ENCODE data around the gene CERT1. TPM values are rescaled to one million over a fixed set of nuclear protein-coding genes. Genes with fewer than 3 reads are reported as not detected.

CERT1 gene
- total and polyA plus RNA-seq, 9 of the 15 experiments (the other 6 are each of a cell fraction or from before 2014, with no cell fraction given), result 3.4 to 24.7 (median 9.8) TPM

DNA sequence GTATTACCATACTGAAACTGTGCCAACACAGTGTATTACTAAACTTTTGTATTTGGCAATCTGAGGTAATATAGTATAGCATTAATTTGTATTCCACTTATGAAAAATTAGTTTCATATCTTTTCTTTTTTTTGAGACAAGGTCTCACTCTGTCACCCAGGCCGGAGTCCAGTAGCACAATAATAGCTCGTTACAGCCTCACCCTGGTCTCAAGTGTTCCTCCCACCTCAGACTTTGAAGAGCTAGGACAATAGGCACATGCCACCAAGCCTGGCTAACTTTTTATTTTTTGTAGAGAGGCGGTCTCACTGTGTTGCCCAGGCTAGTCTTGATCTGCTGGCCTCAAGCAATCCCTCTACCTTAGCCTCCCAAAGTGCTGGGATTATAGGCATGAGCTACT is 36.4 kb upstream of the CERT1 start:
- H4K20me1 ChIP-seq (replicated peaks; ENCODE audit: control insufficient read depth, insufficient read depth, low read length), result no peaks in the 10 kb centered on the region
- 96% methylated on average over 3 of the region's 3 CpGs for WGBS (ENCODE audit: insufficient coverage, low coverage, missing lambda C conversion rate)
- intact Hi-C loops (cut with micrococcal nuclease), result no loop called here
- H3K9me1 ChIP-seq (ENCODE audit: control insufficient read depth, insufficient read depth, low read length), result no peaks in the 10 kb centered on the region
- in situ Hi-C loops (cut with MboI), result no loop called here
- no peak overlapping the region for H3K4me3 ChIP-seq
- no peak overlapping the region for H3K4me2 ChIP-seq (ENCODE audit: insufficient read depth, low read length)
- H3K4me1 ChIP-seq (replicated peaks in 1 of 2; ENCODE audit: control insufficient read depth in 2 of 2, insufficient read depth in 2 of 2, low read length in 2 of 2), result peaks cover 0 to 4% of the 10 kb centered on the region in 2 experiments; a peak in 1 of 5 replicates
- FAIRE-seq (no peak), DNase-seq (ENCODE audit: extremely low read depth in 1 of 4, low spot score in 3 of 4) (no peak), ATAC-seq (no peak)
- peaks cover 13% of the 10 kb centered on the region; the same call in 2 of the 3 replicates for H3K79me2 ChIP-seq (ENCODE audit: control insufficient read depth, insufficient read depth, low read length)
- H3K9me3 ChIP-seq (replicated peaks; ENCODE audit: control insufficient read depth, insufficient read depth, low read depth, low read length), result no peaks in the 10 kb centered on the region
- no peak overlapping the region for H3K27ac ChIP-seq (ENCODE audit: extremely low read depth, low read depth, low read length)
- H2AFZ ChIP-seq (ENCODE audit: low read depth, low read length), result no peak overlapping the region
- H3K27me3 ChIP-seq (ENCODE audit: control insufficient read depth in 2 of 2, insufficient read depth in 2 of 2, low read length in 2 of 2), result no peaks in the 10 kb centered on the region
- ChIA-PET POLR2A (no interaction called here), CTCF (ENCODE audit: low intra/inter-chr PET ratio) (no interaction called here)
- BruUV-seq (replicated peaks), result no TSS peak
- peaks cover 21% of the 10 kb centered on the region for H3K36me3 ChIP-seq (ENCODE audit: control insufficient read depth, insufficient read depth, low read length)
- H3K9ac ChIP-seq (ENCODE audit: insufficient read depth in 1 of 2, low read depth in 2 of 2, low read length in 2 of 2), result no peak overlapping the region
- no peak for TF ChIP-seq TBP (optimal IDR thresholded peaks at IDR 0.05; ENCODE audit: low read depth, low read length)
- TF ChIP-seq, protein P1, sequence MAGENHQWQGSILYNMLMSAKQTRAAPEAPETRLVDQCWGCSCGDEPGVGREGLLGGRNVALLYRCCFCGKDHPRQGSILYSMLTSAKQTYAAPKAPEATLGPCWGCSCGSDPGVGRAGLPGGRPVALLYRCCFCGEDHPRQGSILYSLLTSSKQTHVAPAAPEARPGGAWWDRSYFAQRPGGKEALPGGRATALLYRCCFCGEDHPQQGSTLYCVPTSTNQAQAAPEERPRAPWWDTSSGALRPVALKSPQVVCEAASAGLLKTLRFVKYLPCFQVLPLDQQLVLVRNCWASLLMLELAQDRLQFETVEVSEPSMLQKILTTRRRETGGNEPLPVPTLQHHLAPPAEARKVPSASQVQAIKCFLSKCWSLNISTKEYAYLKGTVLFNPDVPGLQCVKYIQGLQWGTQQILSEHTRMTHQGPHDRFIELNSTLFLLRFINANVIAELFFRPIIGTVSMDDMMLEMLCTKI (IDR thresholded peaks at IDR 0.05; ENCODE audit: partially characterized antibody), result no peak
- TF ChIP-seq ZNF644 (tag; IDR thresholded peaks at IDR 0.05; ENCODE audit: low read depth), result no peak
- TF ChIP-seq ZNF12 (CRISPR knock-in tag; IDR thresholded peaks at IDR 0.05), result no peak
- no peak for TF ChIP-seq HOXB6 (CRISPR knock-in tag; IDR thresholded peaks at IDR 0.05; ENCODE audit: borderline replicate concordance)
- no peak for TF ChIP-seq HNRNPK (IDR thresholded peaks at IDR 0.05; ENCODE audit: low read depth, low read length, poor library complexity, severe bottlenecking)
- TF ChIP-seq GATA2 (CRISPR knock-in tag; IDR thresholded peaks at IDR 0.05), result no peak
- no peak for TF ChIP-seq ESRRB (CRISPR knock-in tag; IDR thresholded peaks at IDR 0.05; ENCODE audit: borderline replicate concordance)
- TF ChIP-seq, protein P2, sequence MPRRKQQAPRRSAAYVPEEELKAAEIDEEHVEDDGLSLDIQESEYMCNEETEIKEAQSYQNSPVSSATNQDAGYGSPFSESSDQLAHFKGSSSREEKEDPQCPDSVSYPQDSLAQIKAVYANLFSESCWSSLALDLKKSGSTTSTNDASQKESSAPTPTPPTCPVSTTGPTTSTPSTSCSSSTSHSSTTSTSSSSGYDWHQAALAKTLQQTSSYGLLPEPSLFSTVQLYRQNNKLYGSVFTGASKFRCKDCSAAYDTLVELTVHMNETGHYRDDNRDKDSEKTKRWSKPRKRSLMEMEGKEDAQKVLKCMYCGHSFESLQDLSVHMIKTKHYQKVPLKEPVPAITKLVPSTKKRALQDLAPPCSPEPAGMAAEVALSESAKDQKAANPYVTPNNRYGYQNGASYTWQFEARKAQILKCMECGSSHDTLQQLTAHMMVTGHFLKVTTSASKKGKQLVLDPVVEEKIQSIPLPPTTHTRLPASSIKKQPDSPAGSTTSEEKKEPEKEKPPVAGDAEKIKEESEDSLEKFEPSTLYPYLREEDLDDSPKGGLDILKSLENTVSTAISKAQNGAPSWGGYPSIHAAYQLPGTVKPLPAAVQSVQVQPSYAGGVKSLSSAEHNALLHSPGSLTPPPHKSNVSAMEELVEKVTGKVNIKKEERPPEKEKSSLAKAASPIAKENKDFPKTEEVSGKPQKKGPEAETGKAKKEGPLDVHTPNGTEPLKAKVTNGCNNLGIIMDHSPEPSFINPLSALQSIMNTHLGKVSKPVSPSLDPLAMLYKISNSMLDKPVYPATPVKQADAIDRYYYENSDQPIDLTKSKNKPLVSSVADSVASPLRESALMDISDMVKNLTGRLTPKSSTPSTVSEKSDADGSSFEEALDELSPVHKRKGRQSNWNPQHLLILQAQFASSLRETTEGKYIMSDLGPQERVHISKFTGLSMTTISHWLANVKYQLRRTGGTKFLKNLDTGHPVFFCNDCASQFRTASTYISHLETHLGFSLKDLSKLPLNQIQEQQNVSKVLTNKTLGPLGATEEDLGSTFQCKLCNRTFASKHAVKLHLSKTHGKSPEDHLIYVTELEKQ (CRISPR knock-in tag; IDR thresholded peaks at IDR 0.05), result no peak
- TF ChIP-seq TAF1 (IDR thresholded peaks at IDR 0.05; ENCODE audit: control insufficient read depth, extremely low read depth, insufficient read depth, low read length, severe bottlenecking), result no peak
- no peak for TF ChIP-seq ETV5 (CRISPR knock-in tag; IDR thresholded peaks at IDR 0.05; ENCODE audit: low read depth)
- TF ChIP-seq, protein P3, sequence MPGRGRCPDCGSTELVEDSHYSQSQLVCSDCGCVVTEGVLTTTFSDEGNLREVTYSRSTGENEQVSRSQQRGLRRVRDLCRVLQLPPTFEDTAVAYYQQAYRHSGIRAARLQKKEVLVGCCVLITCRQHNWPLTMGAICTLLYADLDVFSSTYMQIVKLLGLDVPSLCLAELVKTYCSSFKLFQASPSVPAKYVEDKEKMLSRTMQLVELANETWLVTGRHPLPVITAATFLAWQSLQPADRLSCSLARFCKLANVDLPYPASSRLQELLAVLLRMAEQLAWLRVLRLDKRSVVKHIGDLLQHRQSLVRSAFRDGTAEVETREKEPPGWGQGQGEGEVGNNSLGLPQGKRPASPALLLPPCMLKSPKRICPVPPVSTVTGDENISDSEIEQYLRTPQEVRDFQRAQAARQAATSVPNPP (IDR thresholded peaks at IDR 0.05; ENCODE audit: borderline replicate concordance, insufficient read depth, insufficient read length), result no peak
- TF ChIP-seq, protein P4, sequence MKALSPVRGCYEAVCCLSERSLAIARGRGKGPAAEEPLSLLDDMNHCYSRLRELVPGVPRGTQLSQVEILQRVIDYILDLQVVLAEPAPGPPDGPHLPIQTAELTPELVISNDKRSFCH (CRISPR knock-in tag; IDR thresholded peaks at IDR 0.05), result no peak
- TF ChIP-seq, protein P4 (tag; IDR thresholded peaks at IDR 0.05), result no peak
